ENCODE results near the gene RNF7.
"Not testable (repeated sequence)": the region's sequence is repeated elsewhere in the genome, so short reads cannot be mapped to it uniquely, and the experiment has no call there.

The RNF7 gene

GRCh38 chr3:141738022-141738890 lies at the start of gene RNF7:
TSS of gene RNF7 (plus strand) at chr3:141738298. CDS start at chr3:141738342, 44 bp downstream.
- TF ChIP-seq CTCF (IDR thresholded peaks at IDR 0.05; ENCODE audit: low read depth, low read length): peak; percentile 81
- peak within 1 kb of the TSS; percentile 95 for H3K4me3 ChIP-seq (ENCODE audit: low read depth, low read length)

GRCh38 chr3:141690431-141691072 lies 47.5 kb upstream of the RNF7 start:
- no peak for TF ChIP-seq CTCF (IDR thresholded peaks at IDR 0.05; ENCODE audit: low read depth, low read length)
- H3K4me3 ChIP-seq (ENCODE audit: low read depth, low read length): no peak overlapping the region

GRCh38 chr3:141691471-141691870 lies 46.6 kb upstream of the RNF7 start:
- not testable (repeated sequence) for H3K4me3 ChIP-seq (ENCODE audit: low read depth, low read length)

- not testable (repeated sequence) for H3K4me3 ChIP-seq (ENCODE audit: low read depth, low read length)
Observed at GRCh38 chr3:141692973-141693372, 45.1 kb upstream of the RNF7 start.

GRCh38 chr3:141699324-141699723 lies 38.8 kb upstream of the RNF7 start:
- no peak for TF ChIP-seq CTCF (IDR thresholded peaks at IDR 0.05; ENCODE audit: low read depth, low read length)
- H3K4me3 ChIP-seq (ENCODE audit: low read depth, low read length): no peak overlapping the region

GRCh38 chr3:141699897-141700296 lies 38.2 kb upstream of the RNF7 start:
- H3K4me3 ChIP-seq (ENCODE audit: low read depth, low read length): no peak overlapping the region
- TF ChIP-seq CTCF (IDR thresholded peaks at IDR 0.05; ENCODE audit: low read depth, low read length): no peak

- H3K4me3 ChIP-seq (ENCODE audit: low read depth, low read length): not testable (repeated sequence)
Observed at GRCh38 chr3:141703367-141703766, 34.7 kb upstream of the RNF7 start.

- TF ChIP-seq CTCF (IDR thresholded peaks at IDR 0.05; ENCODE audit: low read depth, low read length): no peak
- H3K4me3 ChIP-seq (ENCODE audit: low read depth, low read length): no peak overlapping the region
Observed at GRCh38 chr3:141707741-141708203, 30.3 kb upstream of the RNF7 start.

Data from WI38 (cell line).